Measurements from ENCODE around the gene GPR68.

GPR68 gene, protein sequence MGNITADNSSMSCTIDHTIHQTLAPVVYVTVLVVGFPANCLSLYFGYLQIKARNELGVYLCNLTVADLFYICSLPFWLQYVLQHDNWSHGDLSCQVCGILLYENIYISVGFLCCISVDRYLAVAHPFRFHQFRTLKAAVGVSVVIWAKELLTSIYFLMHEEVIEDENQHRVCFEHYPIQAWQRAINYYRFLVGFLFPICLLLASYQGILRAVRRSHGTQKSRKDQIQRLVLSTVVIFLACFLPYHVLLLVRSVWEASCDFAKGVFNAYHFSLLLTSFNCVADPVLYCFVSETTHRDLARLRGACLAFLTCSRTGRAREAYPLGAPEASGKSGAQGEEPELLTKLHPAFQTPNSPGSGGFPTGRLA

GRCh38 chr14:91244501-91244901, at the start of gene GPR68:
TSS of gene GPR68 (minus strand) at chr14:91244704. CDS start at chr14:91235050, 9,654 bp downstream.
- Histone ChIP-seq H3K36me3 (ENCODE audit: control insufficient read depth in 1 of 2, insufficient read depth in 2 of 2, low read length in 2 of 2) (no peaks in the 10 kb centered on the region), H3K9me3 (ENCODE audit: control insufficient read depth in 1 of 2, low read length in 2 of 2) (no peaks in the 10 kb centered on the region), H3K4me1 (ENCODE audit: control insufficient read depth in 1 of 2, insufficient read depth in 2 of 2, low read length in 2 of 2) (peaks cover 4 to 29% of the 10 kb centered on the region in 2 donors), H3K9ac (ENCODE audit: low read depth in 1 of 2, low read length in 2 of 2) (peak within 1 kb of the TSS; percentile 38 to 42), H3K27ac (ENCODE audit: low read depth, low read length) (peak within 1 kb of the TSS; percentile 25), H3K4me3 (ENCODE audit: low read depth in 1 of 2, low read length in 2 of 2) (peak within 1 kb of the TSS; percentile 56 to 57), H3K27me3 (ENCODE audit: control insufficient read depth in 1 of 2, insufficient read depth in 2 of 2, low read length in 2 of 2) (no peaks in the 10 kb centered on the region)

GRCh38 chr14:91294153-91294552, 49.6 kb upstream of the GPR68 start:
- H3K9ac ChIP-seq (ENCODE audit: low read depth in 1 of 2, low read length in 2 of 2) = no peak overlapping the region
- H3K27ac ChIP-seq (ENCODE audit: low read depth, low read length) = no peak overlapping the region
- H3K4me1 ChIP-seq (ENCODE audit: control insufficient read depth in 1 of 2, insufficient read depth in 2 of 2, low read length in 2 of 2) = no peaks in the 10 kb centered on the region
- peaks cover 64 to 92% of the 10 kb centered on the region in 2 donors for H3K36me3 ChIP-seq (ENCODE audit: control insufficient read depth in 1 of 2, insufficient read depth in 2 of 2, low read length in 2 of 2)
- H3K27me3 ChIP-seq (ENCODE audit: control insufficient read depth in 1 of 2, insufficient read depth in 2 of 2, low read length in 2 of 2) = no peaks in the 10 kb centered on the region
- H3K9me3 ChIP-seq (ENCODE audit: control insufficient read depth in 1 of 2, low read length in 2 of 2) = no peaks in the 10 kb centered on the region
- H3K4me3 ChIP-seq (ENCODE audit: low read depth in 1 of 2, low read length in 2 of 2) = no peak overlapping the region

GRCh38 chr14:91293281-91293680, 48.8 kb upstream of the GPR68 start:
- Histone ChIP-seq H3K27ac (ENCODE audit: low read depth, low read length) (no peak overlapping the region), H3K36me3 (ENCODE audit: control insufficient read depth in 1 of 2, insufficient read depth in 2 of 2, low read length in 2 of 2) (peaks cover 66 to 92% of the 10 kb centered on the region in 2 donors), H3K4me1 (ENCODE audit: control insufficient read depth in 1 of 2, insufficient read depth in 2 of 2, low read length in 2 of 2) (no peaks in the 10 kb centered on the region), H3K27me3 (ENCODE audit: control insufficient read depth in 1 of 2, insufficient read depth in 2 of 2, low read length in 2 of 2) (no peaks in the 10 kb centered on the region), H3K9ac (ENCODE audit: low read depth in 1 of 2, low read length in 2 of 2) (no peak overlapping the region), H3K9me3 (ENCODE audit: control insufficient read depth in 1 of 2, low read length in 2 of 2) (no peaks in the 10 kb centered on the region), H3K4me3 (ENCODE audit: low read depth in 1 of 2, low read length in 2 of 2) (no peak overlapping the region)

- Histone ChIP-seq H3K4me1 (ENCODE audit: control insufficient read depth in 1 of 2, insufficient read depth in 2 of 2, low read length in 2 of 2) (no peaks in the 10 kb centered on the region), H3K9me3 (ENCODE audit: control insufficient read depth in 1 of 2, low read length in 2 of 2) (no peaks in the 10 kb centered on the region), H3K4me3 (ENCODE audit: low read depth in 1 of 2, low read length in 2 of 2) (no peak overlapping the region), H3K9ac (ENCODE audit: low read depth in 1 of 2, low read length in 2 of 2) (no peak overlapping the region), H3K36me3 (ENCODE audit: control insufficient read depth in 1 of 2, insufficient read depth in 2 of 2, low read length in 2 of 2) (peaks cover 74 to 96% of the 10 kb centered on the region in 2 donors), H3K27ac (ENCODE audit: low read depth, low read length) (no peak overlapping the region), H3K27me3 (ENCODE audit: control insufficient read depth in 1 of 2, insufficient read depth in 2 of 2, low read length in 2 of 2) (no peaks in the 10 kb centered on the region)
These were observed 48.0 kb upstream of the GPR68 start for GRCh38 chr14:91292491-91292890.

- no peaks in the 10 kb centered on the region for H3K9me3 ChIP-seq (ENCODE audit: control insufficient read depth in 1 of 2, low read length in 2 of 2)
- H3K27ac ChIP-seq (ENCODE audit: low read depth, low read length) = no peak overlapping the region
- no peak overlapping the region for H3K4me3 ChIP-seq (ENCODE audit: low read depth in 1 of 2, low read length in 2 of 2)
- H3K36me3 ChIP-seq (ENCODE audit: control insufficient read depth in 1 of 2, insufficient read depth in 2 of 2, low read length in 2 of 2) = peaks cover 68 to 95% of the 10 kb centered on the region in 2 donors
- H3K4me1 ChIP-seq (ENCODE audit: control insufficient read depth in 1 of 2, insufficient read depth in 2 of 2, low read length in 2 of 2) = no peaks in the 10 kb centered on the region
- no peaks in the 10 kb centered on the region for H3K27me3 ChIP-seq (ENCODE audit: control insufficient read depth in 1 of 2, insufficient read depth in 2 of 2, low read length in 2 of 2)
- no peak overlapping the region for H3K9ac ChIP-seq (ENCODE audit: low read depth in 1 of 2, low read length in 2 of 2)
These were observed 47.4 kb upstream of the GPR68 start for GRCh38 chr14:91291786-91292405.

DNA sequence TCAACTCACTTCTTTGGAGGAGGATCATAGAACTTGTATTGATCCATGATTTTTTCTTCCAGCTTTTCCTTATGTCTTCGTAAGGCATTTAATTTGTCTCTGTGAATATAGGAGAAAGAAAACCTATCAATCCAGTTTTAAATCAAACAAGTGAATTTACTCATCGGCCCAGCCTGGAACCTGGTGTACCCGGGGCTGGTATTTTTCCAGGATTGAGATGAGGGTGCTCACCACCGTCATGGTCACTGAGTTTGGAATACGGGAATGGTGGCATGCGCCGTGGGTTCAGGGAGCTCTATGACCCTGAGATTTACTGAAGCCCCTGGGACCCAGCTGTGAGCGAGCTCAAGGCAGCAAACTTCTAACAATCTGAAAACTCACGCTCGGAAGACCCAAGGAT, 46.5 kb upstream of the GPR68 start:
- Histone ChIP-seq H3K36me3 (ENCODE audit: control insufficient read depth in 1 of 2, insufficient read depth in 2 of 2, low read length in 2 of 2) (peaks cover 61 to 89% of the 10 kb centered on the region in 2 donors), H3K9me3 (ENCODE audit: control insufficient read depth in 1 of 2, low read length in 2 of 2) (no peaks in the 10 kb centered on the region), H3K4me1 (ENCODE audit: control insufficient read depth in 1 of 2, insufficient read depth in 2 of 2, low read length in 2 of 2) (no peaks in the 10 kb centered on the region), H3K27ac (ENCODE audit: low read depth, low read length) (no peak overlapping the region), H3K4me3 (ENCODE audit: low read depth in 1 of 2, low read length in 2 of 2) (no peak overlapping the region), H3K9ac (ENCODE audit: low read depth in 1 of 2, low read length in 2 of 2) (no peak overlapping the region), H3K27me3 (ENCODE audit: control insufficient read depth in 1 of 2, insufficient read depth in 2 of 2, low read length in 2 of 2) (no peaks in the 10 kb centered on the region)

DNA sequence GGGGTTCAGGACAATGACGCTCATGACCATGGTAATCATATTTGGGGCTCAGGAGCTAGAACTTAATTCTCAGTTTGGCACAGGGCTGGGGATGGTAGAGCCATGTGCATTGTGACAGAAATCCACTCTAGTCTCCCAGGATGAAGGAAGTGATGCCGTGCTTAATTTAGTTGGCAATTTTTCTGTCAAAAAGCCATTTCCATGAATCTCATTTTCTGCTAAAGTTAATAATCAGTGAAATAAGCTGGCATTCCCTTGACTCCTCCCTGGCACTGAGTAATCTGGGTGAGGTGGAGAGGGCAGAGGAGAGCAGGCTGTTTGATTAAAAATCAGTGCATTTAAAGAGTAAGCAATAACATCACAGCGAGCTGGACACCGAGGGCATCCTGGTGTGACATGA, 45.0 kb upstream of the GPR68 start:
- H3K4me3 ChIP-seq (ENCODE audit: low read depth in 1 of 2, low read length in 2 of 2) = no peak overlapping the region
- no peaks in the 10 kb centered on the region for H3K9me3 ChIP-seq (ENCODE audit: control insufficient read depth in 1 of 2, low read length in 2 of 2)
- no peak overlapping the region for H3K9ac ChIP-seq (ENCODE audit: low read depth in 1 of 2, low read length in 2 of 2)
- H3K27me3 ChIP-seq (ENCODE audit: control insufficient read depth in 1 of 2, insufficient read depth in 2 of 2, low read length in 2 of 2) = no peaks in the 10 kb centered on the region
- H3K4me1 ChIP-seq (ENCODE audit: control insufficient read depth in 1 of 2, insufficient read depth in 2 of 2, low read length in 2 of 2) = no peaks in the 10 kb centered on the region
- peaks cover 56 to 89% of the 10 kb centered on the region in 2 donors for H3K36me3 ChIP-seq (ENCODE audit: control insufficient read depth in 1 of 2, insufficient read depth in 2 of 2, low read length in 2 of 2)
- H3K27ac ChIP-seq (ENCODE audit: low read depth, low read length) = no peak overlapping the region

DNA sequence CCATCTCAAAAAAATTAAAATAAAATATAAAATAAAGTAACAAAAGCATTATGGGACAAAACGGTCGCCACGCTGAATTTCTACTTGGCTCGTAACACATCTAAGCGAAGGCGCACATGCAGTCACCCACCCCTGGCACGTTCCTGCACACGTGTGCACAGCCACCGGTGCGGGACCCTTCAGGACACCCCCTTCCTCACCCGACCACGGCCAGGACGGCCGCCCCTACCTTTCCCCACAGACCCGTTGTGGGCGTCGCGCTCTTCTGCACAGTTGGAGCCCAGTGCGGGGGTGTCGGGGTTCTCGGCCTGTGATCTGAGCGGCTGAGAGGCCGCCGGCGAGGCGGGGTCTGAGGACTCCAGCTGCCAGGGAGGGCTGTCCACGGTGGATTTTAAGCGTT, 44.4 kb upstream of the GPR68 start:
- Histone ChIP-seq H3K9me3 (ENCODE audit: control insufficient read depth in 1 of 2, low read length in 2 of 2) (no peaks in the 10 kb centered on the region), H3K27me3 (ENCODE audit: control insufficient read depth in 1 of 2, insufficient read depth in 2 of 2, low read length in 2 of 2) (no peaks in the 10 kb centered on the region), H3K4me3 (ENCODE audit: low read depth in 1 of 2, low read length in 2 of 2) (no peak overlapping the region), H3K27ac (ENCODE audit: low read depth, low read length) (no peak overlapping the region), H3K4me1 (ENCODE audit: control insufficient read depth in 1 of 2, insufficient read depth in 2 of 2, low read length in 2 of 2) (no peaks in the 10 kb centered on the region), H3K36me3 (ENCODE audit: control insufficient read depth in 1 of 2, insufficient read depth in 2 of 2, low read length in 2 of 2) (peaks cover 56 to 89% of the 10 kb centered on the region in 2 donors), H3K9ac (ENCODE audit: low read depth in 1 of 2, low read length in 2 of 2) (no peak overlapping the region)

DNA sequence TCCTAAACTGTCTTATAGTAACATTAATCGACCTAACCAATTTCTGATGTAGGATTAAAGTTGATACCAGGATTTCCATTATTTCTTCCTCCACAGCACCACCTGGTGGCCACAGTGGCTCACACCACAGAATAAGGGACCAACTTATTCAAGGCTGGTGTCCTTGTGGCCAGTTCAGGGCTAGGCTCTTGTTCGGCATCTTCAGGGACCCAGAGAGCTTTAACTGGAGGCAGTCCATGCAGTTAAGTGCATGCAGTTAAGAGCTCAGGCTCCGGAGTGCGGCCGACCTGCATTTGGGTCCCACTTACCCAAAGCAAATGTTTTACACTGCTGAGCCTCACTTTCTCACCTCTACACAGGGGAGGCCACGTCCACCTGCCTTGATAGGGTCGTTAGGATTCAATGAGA, 42.0 kb upstream of the GPR68 start:
- H3K9ac ChIP-seq (ENCODE audit: low read depth in 1 of 2, low read length in 2 of 2) = no peak overlapping the region
- no peaks in the 10 kb centered on the region for H3K9me3 ChIP-seq (ENCODE audit: control insufficient read depth in 1 of 2, low read length in 2 of 2)
- no peak overlapping the region for H3K27ac ChIP-seq (ENCODE audit: low read depth, low read length)
- H3K36me3 ChIP-seq (ENCODE audit: control insufficient read depth in 1 of 2, insufficient read depth in 2 of 2, low read length in 2 of 2) = peaks cover 48 to 88% of the 10 kb centered on the region in 2 donors
- no peak overlapping the region for H3K4me3 ChIP-seq (ENCODE audit: low read depth in 1 of 2, low read length in 2 of 2)
- no peaks in the 10 kb centered on the region for H3K27me3 ChIP-seq (ENCODE audit: control insufficient read depth in 1 of 2, insufficient read depth in 2 of 2, low read length in 2 of 2)
- H3K4me1 ChIP-seq (ENCODE audit: control insufficient read depth in 1 of 2, insufficient read depth in 2 of 2, low read length in 2 of 2) = no peaks in the 10 kb centered on the region

DNA sequence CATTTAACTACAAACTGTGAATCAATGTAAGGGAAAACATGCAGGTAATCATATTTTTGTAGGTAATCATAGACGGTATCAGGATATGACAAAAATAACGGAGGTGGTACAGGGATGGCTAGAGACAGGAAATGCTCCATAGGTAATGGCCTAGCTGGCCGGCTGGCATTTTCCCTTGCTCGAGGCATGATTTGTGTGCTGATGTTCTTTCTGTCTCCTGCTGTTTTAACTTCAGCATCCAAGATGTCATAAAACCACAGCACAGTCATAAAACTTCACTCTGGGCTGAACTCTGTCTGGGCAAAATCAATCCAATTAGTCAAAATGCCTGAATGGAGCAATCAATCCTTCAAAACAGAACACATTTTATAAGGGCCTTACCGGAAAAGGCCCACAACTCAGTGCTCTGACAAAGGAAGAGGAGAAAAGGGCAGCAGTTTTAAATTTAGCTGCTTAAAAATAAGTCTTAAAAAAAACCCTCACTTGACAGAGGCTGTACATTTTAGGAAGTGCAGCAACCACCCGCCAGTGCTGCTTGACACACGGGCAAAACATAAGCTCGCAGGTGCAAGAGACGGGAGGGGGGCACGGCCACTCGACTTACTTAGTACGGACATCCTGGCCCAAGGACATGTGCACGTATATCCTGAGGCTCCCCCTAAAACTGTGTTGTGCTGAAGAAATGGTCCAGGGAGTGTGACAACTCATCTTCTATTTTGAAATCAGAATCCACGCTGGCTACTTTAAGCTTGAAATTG, 40.5 kb upstream of the GPR68 start:
- Histone ChIP-seq H3K4me1 (ENCODE audit: control insufficient read depth in 1 of 2, insufficient read depth in 2 of 2, low read length in 2 of 2) (no peaks in the 10 kb centered on the region), H3K27me3 (ENCODE audit: control insufficient read depth in 1 of 2, insufficient read depth in 2 of 2, low read length in 2 of 2) (no peaks in the 10 kb centered on the region), H3K36me3 (ENCODE audit: control insufficient read depth in 1 of 2, insufficient read depth in 2 of 2, low read length in 2 of 2) (peaks cover 43 to 88% of the 10 kb centered on the region in 2 donors), H3K27ac (ENCODE audit: low read depth, low read length) (no peak overlapping the region), H3K9me3 (ENCODE audit: control insufficient read depth in 1 of 2, low read length in 2 of 2) (no peaks in the 10 kb centered on the region), H3K4me3 (ENCODE audit: low read depth in 1 of 2, low read length in 2 of 2) (no peak overlapping the region), H3K9ac (ENCODE audit: low read depth in 1 of 2, low read length in 2 of 2) (no peak overlapping the region)

All from duodenal mucosa (tissue), 2 donors.